Common myeloid progenitor, CD34-positive (primary cell): Measurements from ENCODE around the gene FAM171A1.

Source experiments
- CTCF ChIA-PET: fragments of 350-600 bp; sonication (Branson Sonifier 250); formaldehyde crosslinking; loops from one replicate; lab custom pipeline; 2021; ENCODE audit warnings: antibody characterized with exemption; lab: Charles Lee
- POLR2A ChIA-PET: fragments of 350-600 bp; sonication (Branson Sonifier 250); formaldehyde crosslinking; loops from one replicate; lab custom pipeline; 2021; ENCODE audit warnings: antibody characterized with exemption; lab: Charles Lee
- DNase-seq, 3 donors: peaks; one replicate each; pipeline versions ENCODE4 v3.0.0 to v3.0.0-alpha.2; 2013
- H3K27ac ChIP-seq, 2 experiments: 1 replicate in 1 of 2; 2 replicates in 1 of 2; pipeline ENCODE4 v1.7.0; 2013; ENCODE audit warnings: inconsistent platforms in 2 of 2, low read length in 2 of 2, mild to moderate bottlenecking in 2 of 2, low read depth in 1 of 2, moderate library complexity in 1 of 2; ENCODE audit not compliant: severe bottlenecking in 2 of 2, insufficient read depth in 1 of 2, poor library complexity in 1 of 2
- H3K27me3 ChIP-seq, 5 experiments: replicated peaks in 2 of 5; 1 replicate in 3 of 5; 2 replicates in 2 of 5; pipeline versions ENCODE4 v1.6.1 to v1.7.0; 2013; ENCODE audit warnings: low read length in 4 of 5, mild to moderate bottlenecking in 2 of 5, moderate library complexity in 2 of 5, inconsistent platforms in 1 of 5; ENCODE audit not compliant: insufficient read depth in 5 of 5, control insufficient read depth in 4 of 5
- H3K36me3 ChIP-seq, 4 experiments: 1 replicate in 2 of 4; 2 replicates in 2 of 4; pipeline versions ENCODE4 v1.6.1 to v1.7.0; 2013; ENCODE audit warnings: low read length in 3 of 4, control low read depth in 1 of 4, mild to moderate bottlenecking in 1 of 4; ENCODE audit not compliant: control insufficient read depth in 4 of 4, insufficient read depth in 4 of 4
- H3K4me1 ChIP-seq, 4 experiments: 1 replicate in 3 of 4; 2 replicates in 1 of 4; pipeline versions ENCODE4 v1.6.1 to v1.7.1; 2013; ENCODE audit warnings: low read length in 3 of 4, mild to moderate bottlenecking in 3 of 4, control low read depth in 1 of 4, inconsistent platforms in 1 of 4, moderate library complexity in 1 of 4; ENCODE audit not compliant: control insufficient read depth in 4 of 4, insufficient read depth in 4 of 4; ENCODE audit errors: control extremely low read depth in 1 of 4
- H3K4me3 ChIP-seq, 7 experiments: 1 replicate in 4 of 7; 2 replicates in 3 of 7; pipeline versions ENCODE4 v1.5.1 to v1.7.0; 2013; ENCODE audit warnings: mild to moderate bottlenecking in 7 of 7, low read length in 6 of 7, moderate library complexity in 6 of 7, inconsistent platforms in 2 of 7, low read depth in 2 of 7, control low read depth in 1 of 7; ENCODE audit not compliant: insufficient read depth in 4 of 7, control insufficient read depth in 1 of 7; ENCODE audit errors: extremely low read depth in 1 of 7
- H3K9me3 ChIP-seq, 5 experiments: 1 replicate in 4 of 5; 2 replicates in 1 of 5; pipeline versions ENCODE4 v1.6.1 to v1.7.1; 2013; ENCODE audit warnings: low read length in 4 of 5, mild to moderate bottlenecking in 2 of 5, inconsistent platforms in 1 of 5, low read depth in 1 of 5, moderate library complexity in 1 of 5; ENCODE audit not compliant: control insufficient read depth in 4 of 5, insufficient read depth in 2 of 5; ENCODE audit errors: control extremely low read depth in 1 of 5
- WGBS: methylation state at CpG from one replicate; pipeline ENCODE4 v1.1.5; 2013; ENCODE audit not compliant: insufficient coverage; 5-methylcytosine and 5-hydroxymethylcytosine counted together

The FAM171A1 gene

DNA sequence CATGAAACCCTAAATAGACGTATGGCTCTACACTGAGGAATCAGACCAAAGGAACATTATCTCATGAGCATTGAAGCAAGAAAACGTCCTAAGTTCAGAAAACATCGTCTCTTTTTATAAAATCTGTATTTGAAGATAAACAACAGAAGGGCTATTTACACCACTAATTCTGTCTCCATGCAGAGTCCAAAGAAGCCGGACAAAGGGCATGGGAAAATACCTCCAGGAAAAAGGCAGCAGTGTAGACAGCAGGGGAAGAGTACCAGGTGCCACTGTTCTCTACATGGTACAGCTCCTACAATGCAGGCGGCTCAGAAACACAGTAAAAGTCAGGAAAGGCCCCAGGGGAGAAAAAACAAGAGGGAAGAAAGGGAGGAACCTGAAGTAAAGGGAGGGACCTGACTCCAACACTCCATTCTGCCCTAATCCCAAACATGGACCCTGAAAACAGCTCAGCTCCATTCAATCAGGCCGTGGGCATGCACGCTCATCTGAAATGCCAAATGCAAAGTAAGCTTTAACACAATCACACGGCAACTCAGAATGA lies 17.5 kb downstream of the FAM171A1 start:
- H3K9me3 ChIP-seq, result no peaks in the 10 kb centered on the region
- H3K4me3 ChIP-seq, result no peak overlapping the region
- peaks cover 2 to 33% (median 7%) of the 10 kb centered on the region in 5 experiments for H3K27me3 ChIP-seq
- H3K4me1 ChIP-seq, result no peaks in the 10 kb centered on the region
- 80% methylated on average over 2 of the region's 8 CpGs for WGBS
- ChIA-PET POLR2A (interaction anchor here (0.6 kb wide), 1 partner anchor 213 kb away, joined by 3 read pairs; no protein-coding TSS in a partner anchor), CTCF (no interaction called here)
- no peaks in the 10 kb centered on the region for H3K36me3 ChIP-seq
- DNase-seq, result no peak
- no peak overlapping the region for H3K27ac ChIP-seq

DNA sequence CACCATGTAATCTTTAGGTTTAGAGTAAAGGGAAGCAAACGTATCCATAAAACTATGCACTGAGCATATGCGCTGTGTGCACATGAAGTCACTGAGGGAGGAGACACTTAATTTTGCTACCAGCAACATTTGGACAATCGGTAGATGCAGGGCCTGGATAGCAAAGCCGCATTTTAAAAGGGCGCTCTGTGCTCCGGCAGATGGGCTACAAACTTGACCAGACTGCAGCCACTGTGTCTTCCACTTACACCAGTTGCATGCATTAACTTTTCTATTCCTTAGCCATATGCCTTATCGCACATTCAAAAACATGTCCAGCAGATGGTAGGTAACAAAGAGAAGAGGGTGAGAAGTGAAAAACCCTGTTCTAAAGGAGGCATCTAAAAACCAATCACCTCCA lies 18.3 kb downstream of the FAM171A1 start:
- DNase-seq, result no peak
- CTCF ChIA-PET, result no interaction called here
- H3K27ac ChIP-seq, result no peak overlapping the region
- H3K36me3 ChIP-seq, result no peaks in the 10 kb centered on the region
- no peaks in the 10 kb centered on the region for H3K4me1 ChIP-seq
- no peaks in the 10 kb centered on the region for H3K9me3 ChIP-seq
- peaks cover 2 to 26% (median 7%) of the 10 kb centered on the region in 5 experiments for H3K27me3 ChIP-seq
- WGBS, result 100% methylated on average over 4 of the region's 7 CpGs
- H3K4me3 ChIP-seq, result no peak overlapping the region
- POLR2A ChIA-PET, result no interaction called here

- no peak overlapping the region for H3K27ac ChIP-seq
- H3K4me1 ChIP-seq, result no peaks in the 10 kb centered on the region
- DNase-seq, result no peak
- no peak overlapping the region for H3K4me3 ChIP-seq
- H3K36me3 ChIP-seq, result no peaks in the 10 kb centered on the region
- H3K27me3 ChIP-seq, result peaks cover 2 to 23% (median 8%) of the 10 kb centered on the region in 5 experiments
- ChIA-PET CTCF (no interaction called here), POLR2A (no interaction called here)
- WGBS, result no CpG with 5 or more reads among the region's 3 CpGs
- H3K9me3 ChIP-seq, result no peaks in the 10 kb centered on the region
Measured at GRCh38 chr10:15352201-15352600, 18.9 kb downstream of the FAM171A1 start.

DNA sequence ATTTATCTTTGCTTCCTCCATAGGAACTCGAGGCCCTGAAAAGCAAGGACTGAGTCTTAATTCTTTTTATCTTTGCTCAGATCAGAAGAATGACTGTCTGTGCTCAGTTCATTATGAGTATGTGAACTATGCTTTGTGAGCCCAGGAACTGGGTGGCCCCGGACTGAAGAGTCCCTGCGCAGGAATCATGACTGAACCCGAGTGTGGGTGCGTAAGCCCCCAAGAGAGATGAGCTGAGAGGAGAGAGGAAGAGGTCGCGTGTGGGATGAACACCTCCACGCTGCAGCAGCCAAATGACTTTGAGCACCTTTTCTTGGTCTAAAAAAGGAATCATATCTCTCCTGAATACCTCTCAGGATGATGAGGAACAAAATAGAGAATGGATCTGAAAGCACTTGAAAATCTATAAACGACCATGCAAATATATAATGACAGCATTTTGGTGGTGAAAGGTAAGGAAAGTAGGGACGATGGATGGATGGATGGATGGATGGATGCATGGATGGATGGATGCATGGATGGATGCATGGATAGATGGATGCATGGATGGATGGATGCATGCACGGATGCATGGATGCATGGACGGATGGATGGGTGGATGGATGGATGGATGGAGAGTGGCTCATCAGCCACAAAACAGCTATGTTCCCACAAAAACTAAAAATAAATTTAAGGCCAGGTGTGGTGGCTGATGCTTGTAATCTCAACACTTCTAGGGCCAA lies 19.8 kb downstream of the FAM171A1 start:
- no peak overlapping the region for H3K27ac ChIP-seq
- WGBS, result 77% methylated on average over 5 of the region's 12 CpGs
- H3K27me3 ChIP-seq, result peaks cover 2 to 23% (median 9%) of the 10 kb centered on the region in 5 experiments
- POLR2A ChIA-PET, result interaction anchor here (0.7 kb wide), 1 partner anchor 11 kb away, joined by 3 read pairs; no protein-coding TSS in a partner anchor
- no peaks in the 10 kb centered on the region for H3K4me1 ChIP-seq
- CTCF ChIA-PET, result no interaction called here
- no peak for DNase-seq
- no peaks in the 10 kb centered on the region for H3K9me3 ChIP-seq
- H3K36me3 ChIP-seq, result no peaks in the 10 kb centered on the region
- no peak overlapping the region for H3K4me3 ChIP-seq

- CTCF ChIA-PET, result interaction anchor here (1.3 kb wide), 1 partner anchor 14 kb away, joined by 4 read pairs; no protein-coding TSS in a partner anchor
- H3K27ac ChIP-seq, result no peak overlapping the region
- H3K4me3 ChIP-seq, result no peak overlapping the region
- no peaks in the 10 kb centered on the region for H3K36me3 ChIP-seq
- WGBS, result 70% methylated on average over 2 of the region's 5 CpGs
- no peak for DNase-seq
- H3K27me3 ChIP-seq, result peaks cover 2 to 37% (median 9%) of the 10 kb centered on the region in 5 experiments
- POLR2A ChIA-PET, result no interaction called here
- no peaks in the 10 kb centered on the region for H3K9me3 ChIP-seq
- H3K4me1 ChIP-seq, result peaks cover 0 to 5% (median 0%) of the 10 kb centered on the region in 4 experiments
Measured at GRCh38 chr10:15349112-15349511, 22.0 kb downstream of the FAM171A1 start.

GRCh38 chr10:15348579-15348978 lies 22.5 kb downstream of the FAM171A1 start:
- peaks cover 2 to 35% (median 9%) of the 10 kb centered on the region in 5 experiments for H3K27me3 ChIP-seq
- DNase-seq, result no peak
- no peaks in the 10 kb centered on the region for H3K9me3 ChIP-seq
- no peak overlapping the region for H3K4me3 ChIP-seq
- POLR2A ChIA-PET, result no interaction called here
- CTCF ChIA-PET, result interaction anchor here (1.3 kb wide), 1 partner anchor 14 kb away, joined by 4 read pairs; no protein-coding TSS in a partner anchor
- H3K27ac ChIP-seq, result no peak overlapping the region
- no peaks in the 10 kb centered on the region for H3K36me3 ChIP-seq
- H3K4me1 ChIP-seq, result peaks cover 0 to 5% (median 0%) of the 10 kb centered on the region in 4 experiments
- 82% methylated on average over 7 of the region's 8 CpGs for WGBS

- Histone ChIP-seq H3K9me3 (no peaks in the 10 kb centered on the region), H3K27ac (no peak overlapping the region), H3K36me3 (no peaks in the 10 kb centered on the region), H3K27me3 (peaks cover 2 to 39% (median 9%) of the 10 kb centered on the region in 5 experiments), H3K4me1 (peaks cover 0 to 5% (median 0%) of the 10 kb centered on the region in 4 experiments), H3K4me3 (no peak overlapping the region)
- CTCF ChIA-PET, result interaction anchor here (1.2 kb wide), 1 partner anchor 9 kb away, joined by 3 read pairs; no protein-coding TSS in a partner anchor
- POLR2A ChIA-PET, result no interaction called here
- DNase-seq, result no peak
- 100% methylated on average over 3 of the region's 6 CpGs for WGBS
Measured at GRCh38 chr10:15347150-15347549, 23.9 kb downstream of the FAM171A1 start.
